Measurements from ENCODE around the gene TARBP1. TPM values are rescaled to one million over a fixed set of nuclear protein-coding genes. Genes with fewer than 3 reads are reported as not detected.

The TARBP1 gene
- total RNA-seq, 6 experiments from 2014 or later: 8.1 to 12.8 (median 11.0) TPM

GRCh38 chr1:234412830-234413229 lies 66.1 kb downstream of the TARBP1 start:
- no peaks in the 10 kb centered on the region for H3K4me1 Mint-ChIP-seq (ENCODE audit: low read depth)
- no peak for DNase-seq
- H3K4me3 Mint-ChIP-seq: no peak overlapping the region
- no peak for TF ChIP-seq CTCF (IDR thresholded peaks at IDR 0.05)
- H3K27me3 Mint-ChIP-seq (ENCODE audit: insufficient read depth): no peaks in the 10 kb centered on the region
- 0 out of 2 replicates have a peak, but pooled peaks cover 5% of the 10 kb centered on the region for H3K36me3 Mint-ChIP-seq (ENCODE audit: low read depth)
- no peak overlapping the region for H3K27ac Mint-ChIP-seq
- H3K9me3 Mint-ChIP-seq: no peaks in the 10 kb centered on the region

GRCh38 chr1:234409328-234409727 lies 69.7 kb downstream of the TARBP1 start:
- Mint-ChIP-seq H3K27ac (no peak overlapping the region), H3K9me3 (no peaks in the 10 kb centered on the region), H3K27me3 (ENCODE audit: insufficient read depth) (no peaks in the 10 kb centered on the region; the same call in 1 of the 2 replicates), H3K4me3 (no peak overlapping the region), H3K36me3 (ENCODE audit: low read depth) (0 out of 2 replicates have a peak, but pooled peaks cover 5% of the 10 kb centered on the region), H3K4me1 (ENCODE audit: low read depth) (no peaks in the 10 kb centered on the region)
- no peak for DNase-seq
- TF ChIP-seq CTCF (IDR thresholded peaks at IDR 0.05): peak; percentile 48

- Mint-ChIP-seq H3K4me1 (ENCODE audit: low read depth) (no peaks in the 10 kb centered on the region), H3K9me3 (no peaks in the 10 kb centered on the region), H3K36me3 (ENCODE audit: low read depth) (0 out of 2 replicates have a peak, but pooled peaks cover 5% of the 10 kb centered on the region), H3K27me3 (ENCODE audit: insufficient read depth) (no peaks in the 10 kb centered on the region; the same call in 1 of the 2 replicates), H3K27ac (no peak overlapping the region), H3K4me3 (no peak overlapping the region)
- TF ChIP-seq CTCF (IDR thresholded peaks at IDR 0.05): no peak
- no peak for DNase-seq
Observed at GRCh38 chr1:234408757-234409156, 70.2 kb downstream of the TARBP1 start.

- no peaks in the 10 kb centered on the region for H3K9me3 Mint-ChIP-seq
- no peak overlapping the region for H3K27ac Mint-ChIP-seq
- no peaks in the 10 kb centered on the region; the same call in 1 of the 2 replicates for H3K4me1 Mint-ChIP-seq (ENCODE audit: low read depth)
- TF ChIP-seq CTCF (IDR thresholded peaks at IDR 0.05): no peak
- DNase-seq: no peak
- no peaks in the 10 kb centered on the region for H3K36me3 Mint-ChIP-seq (ENCODE audit: low read depth)
- H3K27me3 Mint-ChIP-seq (ENCODE audit: insufficient read depth): no peaks in the 10 kb centered on the region; the same call in 1 of the 2 replicates
- no peak overlapping the region for H3K4me3 Mint-ChIP-seq
Observed at GRCh38 chr1:234406871-234407270, 72.1 kb downstream of the TARBP1 start.

GRCh38 chr1:234405676-234406075 lies 73.3 kb downstream of the TARBP1 start:
- H3K4me3 Mint-ChIP-seq: no peak overlapping the region
- no peak for TF ChIP-seq CTCF (IDR thresholded peaks at IDR 0.05)
- H3K4me1 Mint-ChIP-seq (ENCODE audit: low read depth): peaks cover 5% of the 10 kb centered on the region; the same call in 1 of the 2 replicates
- no peaks in the 10 kb centered on the region for H3K9me3 Mint-ChIP-seq
- DNase-seq: no peak
- H3K36me3 Mint-ChIP-seq (ENCODE audit: low read depth): no peaks in the 10 kb centered on the region
- H3K27ac Mint-ChIP-seq: no peak overlapping the region
- no peaks in the 10 kb centered on the region; the same call in 1 of the 2 replicates for H3K27me3 Mint-ChIP-seq (ENCODE audit: insufficient read depth)

GRCh38 chr1:234402939-234403338 lies 76.0 kb downstream of the TARBP1 start:
- DNase-seq: no peak
- Mint-ChIP-seq H3K27ac (no peak overlapping the region), H3K36me3 (ENCODE audit: low read depth) (no peaks in the 10 kb centered on the region), H3K4me1 (ENCODE audit: low read depth) (peaks cover 14% of the 10 kb centered on the region), H3K4me3 (no peak overlapping the region), H3K9me3 (no peaks in the 10 kb centered on the region), H3K27me3 (ENCODE audit: insufficient read depth) (no peaks in the 10 kb centered on the region; the same call in 1 of the 2 replicates)
- no peak for TF ChIP-seq CTCF (IDR thresholded peaks at IDR 0.05)
